Activated T-cell treated with anti-CD3 and anti-CD28 coated beads, Interleukin-2, amount 50 U/mL, for 48 hours (primary cell): ENCODE data around the gene PTX4.

Experiments used
- DNase-seq, 2 experiments: peaks; one replicate each; pipeline ENCODE4 v3.0.0-alpha.2; 2020

Gene PTX4

DNA sequence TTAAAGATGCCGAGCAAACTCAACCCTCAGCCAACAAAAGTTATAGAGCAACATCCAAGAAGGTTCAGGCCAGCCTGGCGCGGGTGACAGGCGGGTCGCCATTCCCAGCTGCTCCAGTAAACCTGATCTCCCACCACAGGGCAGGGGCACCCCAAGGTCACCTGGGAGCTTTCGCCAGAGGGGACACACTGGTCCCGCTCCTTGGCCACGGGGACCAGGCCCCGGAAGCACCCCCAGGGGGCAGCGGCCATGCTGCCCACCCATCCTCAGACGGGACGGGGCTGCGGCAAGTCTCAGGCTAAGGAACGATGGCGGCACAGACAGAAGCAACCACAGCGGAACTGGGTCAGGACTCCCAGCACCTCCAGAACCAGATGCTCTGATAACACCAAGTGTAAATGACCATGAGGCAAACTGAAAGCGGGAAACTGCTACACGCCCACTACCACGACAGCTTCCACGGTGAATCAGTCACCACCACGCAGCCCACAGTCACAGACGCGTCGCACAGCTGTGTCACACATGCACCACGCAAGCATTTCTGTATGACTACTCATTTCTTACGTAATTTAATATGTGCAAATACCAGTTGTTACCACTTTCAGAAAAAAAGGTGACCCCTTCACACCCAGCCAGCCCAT, 30.3 kb downstream of the PTX4 start:
- DNase-seq: peak; percentile 56 to 72

DNA sequence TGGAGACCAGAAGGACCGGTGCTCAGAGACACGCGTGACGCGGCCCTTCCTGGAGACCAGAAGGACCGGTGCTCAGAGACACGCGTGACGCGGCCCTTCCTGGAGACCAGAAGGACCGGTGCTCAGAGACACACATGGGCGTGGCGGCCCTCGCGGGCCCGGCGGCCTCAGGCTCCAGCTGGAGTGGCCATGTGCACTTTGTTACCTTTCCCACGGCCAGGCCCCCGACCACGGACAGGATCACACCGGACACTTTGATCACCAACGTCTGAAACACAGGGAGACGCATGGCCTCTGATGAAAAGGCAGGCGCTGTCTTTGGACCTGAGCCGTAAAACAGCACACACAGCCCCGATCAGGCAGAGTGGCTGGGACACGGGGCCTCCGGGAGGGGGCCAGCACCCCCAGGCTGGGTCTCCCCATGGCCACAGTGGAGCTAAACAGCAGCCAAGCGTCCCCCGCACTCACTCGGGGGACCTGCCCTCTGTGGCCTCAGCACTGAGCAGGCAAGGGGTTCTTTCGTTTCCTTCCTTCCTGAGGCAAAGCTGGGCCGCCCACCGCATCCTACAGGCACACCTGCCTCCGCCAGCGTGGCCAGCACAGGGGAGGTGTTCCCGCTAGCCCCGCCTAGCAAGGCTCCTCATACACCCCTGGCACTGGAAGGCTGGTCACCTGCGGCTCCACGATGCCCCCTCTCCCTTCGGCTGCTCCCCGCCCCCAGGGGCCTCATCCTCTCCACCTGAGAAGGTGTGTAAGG, 31.1 kb downstream of the PTX4 start:
- DNase-seq: no peak

DNA sequence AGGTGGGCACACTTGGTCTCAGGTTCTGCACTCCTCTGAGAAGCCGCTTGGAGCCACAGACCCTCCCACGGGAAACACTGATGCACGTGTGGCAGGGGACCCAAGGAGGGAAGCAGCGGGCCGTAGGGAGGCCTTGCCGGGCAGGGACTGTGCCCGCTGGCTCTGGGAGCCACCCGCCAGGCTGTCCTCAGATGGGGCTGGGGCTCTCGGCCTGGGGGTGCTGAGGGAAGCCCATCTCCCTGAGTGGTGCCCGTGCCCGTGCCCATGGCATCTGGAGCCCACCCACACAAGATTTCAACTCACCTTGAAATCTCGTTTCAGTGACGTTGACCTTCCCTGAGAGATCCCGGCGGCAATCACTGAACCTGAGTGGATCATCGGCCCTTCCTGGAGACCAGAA, 31.8 kb downstream of the PTX4 start:
- DNase-seq: no peak

DNA sequence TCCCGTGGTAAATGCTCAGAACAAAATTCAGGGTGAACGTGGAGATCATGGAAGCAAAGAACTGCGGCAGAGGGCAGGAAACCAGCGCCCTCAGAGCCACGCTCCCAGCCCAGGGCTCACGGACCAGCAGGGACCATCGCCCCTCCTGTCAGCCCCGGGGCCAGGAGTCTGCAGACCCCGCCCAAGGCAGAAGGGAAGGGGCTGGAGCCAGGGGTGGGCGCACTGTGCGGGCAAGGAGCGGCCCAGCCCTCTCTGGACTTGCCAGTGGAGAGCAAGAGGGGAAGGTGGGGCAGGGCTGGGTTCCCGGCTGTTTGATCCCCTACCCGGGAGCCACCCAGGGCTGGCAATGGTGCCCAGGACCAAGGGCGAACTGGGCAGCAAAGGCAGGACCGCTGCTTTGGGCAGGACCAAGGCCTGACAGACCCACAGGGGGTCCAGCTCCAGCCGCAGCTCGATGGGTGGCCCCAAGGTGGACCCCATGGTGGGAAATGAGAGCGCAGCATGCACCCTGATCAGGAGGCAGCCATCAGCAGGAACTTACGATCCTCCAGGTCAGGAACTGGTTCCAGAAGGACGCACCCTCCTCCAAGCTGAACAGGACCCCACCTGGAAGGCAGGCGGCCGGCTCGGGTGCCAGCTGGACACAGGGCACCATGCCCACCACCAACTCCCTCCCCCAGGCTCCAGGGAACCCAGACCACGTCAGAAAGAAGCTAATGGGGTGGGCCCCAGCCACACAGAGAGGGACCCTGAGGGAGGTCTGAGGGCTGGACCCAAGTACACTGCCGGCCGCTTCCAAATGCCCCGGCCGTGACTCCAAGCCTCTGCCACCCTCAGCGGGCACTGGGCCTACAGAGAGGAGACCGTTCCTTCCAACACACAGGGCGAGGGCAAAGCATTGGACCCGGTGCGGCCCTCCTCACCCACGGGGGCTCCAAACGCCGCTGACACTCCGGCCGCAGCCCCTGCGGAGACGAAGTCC, 33.3 kb downstream of the PTX4 start:
- DNase-seq: no peak

DNA sequence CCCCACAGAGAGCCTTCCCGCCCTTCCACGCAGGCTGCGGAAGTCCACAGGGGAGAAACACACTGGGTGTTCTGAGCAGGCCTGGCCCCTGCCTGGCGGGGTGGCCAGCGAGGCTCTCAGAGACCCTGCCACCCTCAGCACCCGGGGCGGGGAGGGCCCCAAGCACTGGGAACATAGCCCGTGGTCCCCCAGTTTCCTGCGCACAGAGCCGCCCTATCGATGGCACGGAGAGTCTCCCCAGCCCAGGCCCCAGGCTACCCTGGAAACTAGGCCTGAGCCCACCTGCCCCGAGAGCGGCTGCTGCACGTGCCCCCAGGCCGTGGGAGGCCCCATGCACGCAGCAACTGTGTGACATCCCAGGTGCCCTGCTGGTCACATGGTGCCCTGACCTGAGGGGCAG, 34.2 kb downstream of the PTX4 start:
- DNase-seq: no peak

DNA sequence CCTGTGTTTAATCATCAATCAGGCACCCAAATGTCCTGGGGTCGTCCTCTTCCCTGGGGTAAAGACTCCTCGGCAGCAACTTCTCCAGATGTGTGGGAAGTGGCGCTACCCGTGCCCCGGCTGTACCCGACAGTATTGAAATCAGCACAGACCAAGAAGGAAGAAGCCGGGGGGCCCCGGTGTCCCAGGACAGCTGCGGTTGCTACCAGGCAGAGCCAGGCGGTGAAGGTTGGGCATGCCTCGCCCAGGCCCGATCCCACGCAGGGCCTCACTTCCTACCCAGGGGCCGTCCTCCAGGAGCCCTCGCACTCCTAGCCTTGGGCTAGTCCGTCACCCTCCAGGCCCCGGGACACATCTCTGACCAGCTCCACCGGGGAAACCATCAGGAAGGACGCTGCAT, 35.4 kb downstream of the PTX4 start:
- DNase-seq: no peak

DNA sequence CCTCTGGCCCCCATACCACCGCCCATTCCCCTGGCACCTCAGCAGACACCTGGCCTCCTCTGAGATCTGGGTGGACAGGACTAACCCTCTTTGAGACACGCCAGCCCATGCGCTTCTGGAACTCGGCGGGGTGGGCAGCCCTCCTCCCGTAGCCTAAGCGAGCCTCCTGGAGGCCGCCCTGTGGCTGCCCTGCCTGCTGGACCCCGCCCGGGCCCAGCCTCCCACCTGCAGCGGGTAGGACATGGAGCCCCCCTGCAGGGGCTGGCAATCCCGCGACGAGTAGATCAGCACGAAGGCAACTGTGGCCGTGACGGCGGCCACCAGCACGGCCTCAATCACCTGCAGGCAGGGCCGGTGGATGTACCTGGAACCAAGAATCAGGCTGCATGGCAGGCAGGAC, 36.2 kb downstream of the PTX4 start:
- no peak for DNase-seq

DNA sequence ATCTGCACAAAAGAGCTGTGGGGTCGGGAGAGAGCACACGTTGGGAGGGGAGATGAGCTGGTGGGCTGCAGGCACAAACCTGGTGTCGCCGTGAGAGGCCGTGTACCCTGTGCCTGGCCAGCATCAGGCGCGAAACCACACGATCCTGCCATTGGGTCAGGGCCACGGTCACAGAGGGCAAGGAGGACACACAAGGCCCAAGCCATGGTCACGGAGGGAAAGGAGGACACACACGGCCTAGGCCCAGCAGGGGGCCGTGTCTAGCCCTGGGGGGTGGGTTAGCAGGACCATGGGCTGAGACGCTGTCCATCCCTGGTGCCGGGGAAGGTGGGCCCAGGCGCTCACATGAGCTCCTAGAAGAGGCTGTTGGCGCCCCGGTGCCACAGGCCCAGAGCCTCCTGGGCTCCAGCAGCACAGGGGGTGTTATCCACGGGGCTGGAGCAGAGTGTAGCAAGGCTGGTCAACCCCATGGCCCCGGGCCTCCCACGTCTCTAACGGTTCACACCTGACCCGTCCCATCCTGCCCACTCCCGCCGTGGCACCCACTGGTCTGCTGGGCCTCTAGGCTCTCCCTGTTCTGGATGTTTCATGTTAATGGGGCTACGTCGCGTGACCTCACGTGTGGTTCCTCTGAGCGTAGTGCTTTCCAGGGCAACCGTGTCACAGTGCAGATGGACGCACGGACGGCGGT, 36.9 kb downstream of the PTX4 start:
- no peak for DNase-seq

DNA sequence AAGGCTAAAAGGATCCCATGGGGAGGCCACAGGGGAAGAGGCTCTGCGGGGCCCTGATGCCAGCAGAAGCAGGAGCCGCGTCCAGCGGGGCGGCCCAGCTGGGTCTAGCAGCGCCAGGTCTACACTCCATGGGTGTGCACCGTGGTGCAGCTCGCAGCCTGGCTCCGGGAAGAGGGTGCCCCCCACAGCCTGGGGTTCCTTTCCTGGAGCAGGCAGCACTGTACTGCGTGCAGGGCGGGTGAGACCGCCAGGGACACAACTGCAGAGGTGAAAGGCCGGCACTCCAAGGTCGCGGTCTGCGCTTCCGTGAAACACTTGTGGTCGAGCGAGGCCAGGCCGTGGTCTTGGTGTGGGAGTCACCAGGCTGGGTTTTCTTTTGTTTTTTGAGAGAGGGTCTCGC, 37.9 kb downstream of the PTX4 start:
- DNase-seq: no peak

DNA sequence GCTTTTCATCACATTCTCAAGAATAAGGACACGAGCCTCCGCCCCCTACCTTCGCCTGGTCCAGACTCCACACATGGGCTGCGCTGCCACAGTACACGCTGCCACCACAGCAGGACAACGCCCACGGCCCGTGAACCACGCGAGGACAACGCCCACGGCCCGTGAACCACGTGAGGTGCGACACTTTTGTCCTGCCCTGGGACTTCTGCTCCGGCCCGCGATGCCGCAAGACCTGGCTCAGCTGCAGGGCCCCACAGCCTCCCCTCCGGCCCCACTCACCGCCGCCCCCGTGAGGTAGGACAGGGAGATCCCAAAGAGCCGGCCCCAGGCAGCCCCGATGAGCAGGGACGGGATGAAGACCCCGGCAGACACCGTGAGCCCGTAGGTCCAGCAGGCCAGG, 38.5 kb downstream of the PTX4 start:
- no peak for DNase-seq

DNA sequence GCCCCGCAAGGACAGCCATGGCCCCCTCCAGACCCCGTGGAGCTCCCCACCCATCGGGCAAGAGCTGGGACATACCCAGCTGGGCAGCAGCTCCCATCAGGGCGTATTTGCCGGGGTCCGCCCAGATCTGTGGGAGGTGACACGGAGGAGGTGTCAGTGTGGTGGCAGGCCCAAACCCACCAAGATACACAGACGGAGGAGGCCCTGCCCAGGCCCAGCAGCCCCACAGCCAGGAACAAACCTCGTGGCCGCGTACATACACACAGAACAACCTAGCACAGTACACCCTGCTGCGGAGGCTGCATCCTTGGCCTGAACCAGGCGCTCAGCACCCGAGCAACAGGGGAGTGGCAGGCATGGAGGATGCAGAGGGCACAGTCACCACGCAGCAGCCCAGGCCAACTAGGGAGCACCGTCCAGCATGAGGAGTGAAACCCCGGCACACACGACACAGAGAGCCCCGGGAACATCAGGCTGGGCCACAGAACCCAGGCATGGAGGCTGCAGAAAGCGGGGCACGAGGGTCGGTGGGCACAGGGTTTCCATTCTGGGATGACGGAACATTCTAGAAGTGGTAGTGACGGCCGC, 39.4 kb downstream of the PTX4 start:
- no peak for DNase-seq

DNA sequence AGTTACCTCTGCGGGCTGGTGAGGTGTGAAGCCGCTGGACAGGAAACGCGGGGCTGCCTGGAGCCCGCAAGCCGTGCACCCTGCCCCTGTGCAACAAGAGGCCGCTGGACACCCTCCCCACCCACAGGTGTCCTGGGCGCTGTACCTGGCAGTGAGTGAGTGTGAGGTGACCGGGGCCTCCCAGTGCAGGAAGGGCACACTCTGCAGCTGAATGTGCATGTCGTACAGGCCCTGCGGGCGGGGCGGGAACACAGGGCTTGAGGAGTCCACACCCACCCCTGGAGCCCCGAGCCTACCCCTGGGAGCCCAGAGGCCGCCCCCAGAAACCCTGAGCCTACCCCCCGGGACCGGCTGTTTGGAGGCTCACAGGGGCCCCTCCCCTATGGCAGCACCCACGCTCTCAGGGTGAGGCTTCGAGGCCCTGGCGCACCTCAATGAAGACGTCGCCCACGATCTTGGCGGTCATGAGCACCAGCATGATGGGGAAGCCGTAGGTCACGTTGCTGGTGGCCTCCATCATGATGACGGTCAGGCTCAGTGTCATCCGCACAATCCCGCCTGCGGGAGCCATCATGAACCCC, 40.1 kb downstream of the PTX4 start:
- DNase-seq: no peak

DNA sequence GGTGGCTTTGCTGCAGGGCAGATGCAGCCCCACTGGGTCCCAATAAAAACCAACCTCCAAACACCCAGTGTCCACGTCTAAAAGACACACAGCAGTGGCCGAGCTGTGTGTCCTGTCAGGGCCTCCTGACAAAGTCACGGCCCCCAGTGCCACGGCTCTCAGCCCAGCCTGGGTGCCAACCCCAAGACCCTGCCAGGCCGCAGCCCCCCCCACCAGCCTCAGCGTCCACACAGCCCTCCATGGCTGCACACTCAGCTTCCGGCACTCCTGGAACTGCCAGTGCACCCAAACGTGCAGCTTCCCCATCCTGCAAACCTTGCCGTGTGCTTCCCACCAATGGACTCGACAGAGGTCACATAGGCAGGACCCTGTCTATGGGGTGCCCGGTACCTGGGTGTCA, 40.8 kb downstream of the PTX4 start:
- no peak for DNase-seq

DNA sequence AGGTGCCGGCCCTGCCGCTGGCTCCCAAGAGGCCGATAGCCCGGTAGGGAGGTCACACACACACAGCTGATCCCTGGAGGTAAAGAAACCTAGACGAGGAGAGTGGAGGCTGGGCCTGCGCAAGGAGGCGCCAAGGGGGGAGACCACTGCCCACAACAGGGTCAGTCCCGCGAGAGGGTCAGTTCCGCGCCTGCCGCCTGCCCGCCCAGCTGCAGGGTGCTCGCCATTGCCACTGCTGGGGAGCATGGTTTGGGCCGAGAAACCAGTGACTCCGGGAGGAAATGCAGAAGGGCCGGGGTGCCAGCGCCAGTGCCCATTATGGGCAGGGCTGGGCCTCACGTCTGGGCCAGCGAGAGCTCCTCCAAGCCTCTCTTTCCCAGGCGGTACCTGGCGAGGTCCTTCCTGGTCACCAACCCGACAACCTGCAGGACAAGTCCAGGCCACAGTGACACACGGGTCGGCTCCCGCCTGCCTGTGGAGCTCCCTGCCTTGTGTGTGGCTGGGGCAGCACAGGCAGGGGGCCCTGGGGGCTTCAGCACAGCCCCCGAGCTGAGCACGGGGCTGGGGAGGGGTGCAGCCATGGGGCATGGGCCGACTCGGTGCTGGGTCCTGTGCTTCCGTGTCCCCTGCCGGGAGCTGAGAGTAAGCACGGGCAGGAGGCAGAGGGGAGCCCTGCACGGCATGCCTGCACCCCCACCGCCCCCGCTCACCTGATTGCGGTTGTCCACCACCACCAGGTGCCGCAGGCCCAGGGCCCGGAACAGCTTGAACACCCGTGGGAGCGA, 42.3 kb downstream of the PTX4 start:
- no peak for DNase-seq

DNA sequence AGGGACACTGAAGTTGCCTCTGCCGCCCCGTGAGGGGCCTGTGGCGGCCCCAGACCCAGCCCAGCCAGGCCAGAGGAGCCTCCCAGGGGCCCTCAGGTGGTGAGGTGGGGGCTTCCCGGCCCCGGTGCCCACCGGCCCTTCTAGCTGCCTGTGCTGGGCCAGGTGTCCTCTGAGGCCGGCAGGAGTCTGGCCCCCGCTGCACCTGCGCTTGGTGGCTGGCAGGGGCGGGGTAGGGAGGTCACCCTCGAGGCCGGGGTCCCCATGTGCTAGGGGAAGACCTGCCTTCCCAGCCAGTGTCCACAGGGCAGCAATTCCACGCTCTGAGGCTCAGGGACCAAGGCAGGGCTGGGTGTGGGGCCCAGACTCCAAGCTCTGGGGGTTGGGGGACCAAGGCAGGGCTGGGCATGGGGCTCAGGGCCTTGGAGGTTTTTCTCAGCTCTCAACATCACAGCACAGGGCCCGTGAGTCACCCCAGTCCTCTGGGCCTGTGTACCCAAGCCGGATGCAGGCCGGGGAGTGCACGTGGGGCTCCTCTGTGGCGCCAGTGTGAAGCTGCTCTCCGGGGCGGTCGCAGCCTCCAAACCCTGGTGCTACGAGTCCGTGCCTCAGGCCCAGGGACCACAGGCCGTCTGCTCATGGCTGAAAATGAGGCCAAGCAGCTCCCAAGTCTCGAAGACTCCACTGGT, 43.1 kb downstream of the PTX4 start:
- DNase-seq: no peak

DNA sequence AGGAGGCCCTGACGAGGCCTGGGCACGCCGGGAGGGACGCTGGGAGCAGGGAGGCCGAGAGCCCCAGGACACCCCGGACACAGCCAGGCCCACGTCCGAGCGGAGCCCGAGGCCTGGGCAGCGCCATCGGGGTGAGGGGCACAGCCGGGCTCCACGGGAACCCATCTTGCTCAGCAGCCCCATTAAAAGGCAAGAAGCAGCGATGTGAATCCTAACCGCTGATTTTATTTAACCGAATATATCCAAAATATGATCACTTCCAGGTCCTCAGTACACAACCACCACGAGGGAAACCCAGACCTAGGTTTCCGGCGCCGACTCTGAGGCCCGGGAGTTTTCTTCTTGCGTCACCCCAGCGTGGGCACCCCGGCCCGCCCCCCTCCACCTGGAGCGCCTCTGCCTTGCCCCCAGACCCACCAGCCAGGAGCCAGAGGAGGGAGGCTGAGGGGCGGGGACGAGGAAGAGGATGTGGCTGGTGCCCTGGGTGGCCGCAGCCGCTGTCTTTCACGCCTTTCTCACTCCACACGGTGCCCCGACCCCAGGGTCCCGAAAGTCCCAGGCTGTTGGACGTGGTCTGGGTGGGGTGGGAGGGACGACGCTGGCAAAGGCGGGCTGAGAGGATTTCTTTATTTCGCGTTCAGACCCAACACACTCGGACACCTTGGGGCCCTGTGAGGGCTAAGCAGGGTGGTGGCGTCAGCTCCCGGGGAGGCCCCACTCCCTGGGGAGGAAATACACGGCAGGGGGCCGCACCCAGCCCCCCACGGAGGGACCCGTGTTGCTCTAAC, 43.8 kb downstream of the PTX4 start:
- DNase-seq: no peak

DNA sequence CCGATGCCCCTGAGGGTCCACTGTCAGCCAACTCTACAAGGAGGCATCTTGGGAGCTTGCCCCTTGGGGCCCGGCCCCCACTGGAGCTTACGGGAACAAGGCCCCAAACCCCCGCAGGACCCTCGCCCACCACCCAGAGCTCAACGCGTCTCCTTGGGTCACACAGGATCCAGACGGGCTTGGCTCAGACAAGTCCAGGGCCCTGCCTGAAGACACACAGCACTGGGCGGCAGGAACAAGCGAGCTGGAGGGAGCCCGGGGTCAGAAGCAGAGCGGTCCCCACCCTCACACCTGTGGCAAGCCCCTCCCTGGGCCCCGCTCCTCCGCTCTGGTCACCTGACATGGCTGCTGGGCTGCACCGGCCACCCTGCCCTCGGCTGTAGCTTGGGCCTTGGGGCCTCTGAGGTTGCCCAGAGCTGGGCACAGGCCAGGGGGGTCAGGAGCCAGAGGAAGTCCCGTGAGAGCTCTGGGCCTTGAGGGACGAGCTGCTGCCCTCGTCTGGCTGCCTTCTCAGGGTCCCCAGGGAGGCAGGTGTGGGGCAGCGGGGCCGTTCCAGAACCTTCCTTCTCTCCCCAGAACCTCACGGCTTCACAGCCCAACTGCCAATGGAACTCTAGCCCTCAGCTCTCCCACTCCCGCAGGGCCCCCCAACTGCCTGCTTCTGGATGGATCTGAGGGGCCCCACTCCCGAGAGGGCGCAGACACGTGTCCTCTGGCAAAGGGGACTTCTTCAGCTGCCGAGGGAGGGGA, 44.6 kb downstream of the PTX4 start, which contains the start of gene CCDC154:
TSS of gene CCDC154 (minus strand) at position 577 of the 750 bp plus-strand sequence. CDS start at position 343, 234 bp downstream.
- no peak for DNase-seq

DNA sequence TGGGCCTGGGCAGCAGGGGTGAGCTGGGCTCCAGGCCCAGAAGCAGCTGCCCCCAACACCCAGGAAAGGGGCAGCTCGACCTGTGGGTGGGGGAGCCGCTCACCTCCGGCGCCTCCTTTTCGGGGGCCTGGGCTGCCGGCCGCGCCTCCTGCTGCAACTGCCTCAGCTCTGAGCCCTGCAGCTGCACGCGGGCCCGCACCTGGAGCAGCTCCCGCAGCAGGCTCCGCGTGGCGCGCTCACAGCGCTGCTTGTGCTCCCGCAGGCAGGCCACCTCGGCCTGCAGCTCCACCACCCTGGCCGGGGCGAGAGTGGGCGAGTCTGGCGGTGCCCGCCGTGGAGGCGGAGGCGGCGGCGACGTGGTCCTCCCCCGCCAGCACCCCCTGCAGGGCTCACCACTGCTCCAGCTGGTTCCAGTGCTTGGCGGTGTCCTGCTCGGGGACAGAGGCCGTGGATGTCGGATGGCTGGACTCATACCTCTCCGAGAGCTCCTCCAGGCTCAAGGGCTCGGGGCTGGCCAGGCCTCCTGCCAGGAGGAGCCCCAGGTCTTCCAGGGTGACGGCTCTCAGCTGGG, 45.3 kb downstream of the PTX4 start:
- no peak for DNase-seq

DNA sequence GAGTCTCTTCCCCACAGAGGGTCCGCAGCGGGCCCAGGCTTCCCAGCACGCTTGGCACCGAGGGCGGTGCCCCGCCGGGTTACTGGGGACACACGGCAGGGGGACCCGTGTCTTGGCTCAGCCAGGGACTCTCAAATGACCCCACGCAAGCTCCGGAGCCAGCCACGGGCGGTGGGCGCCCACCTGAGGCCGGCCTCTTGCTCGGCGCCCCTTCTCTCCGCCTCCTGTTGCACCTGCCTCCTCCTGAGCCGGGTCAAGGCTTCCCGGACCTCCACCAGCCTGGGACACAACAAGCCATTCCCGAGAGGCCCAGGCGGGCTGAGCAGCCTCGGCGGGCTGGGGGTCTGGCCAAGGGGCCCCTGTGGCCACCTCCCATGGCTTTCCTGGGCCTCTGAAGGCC, 46.0 kb downstream of the PTX4 start:
- no peak for DNase-seq
